Panc1 (cell line): Measurements from ENCODE around the gene PRR35. TPM values are rescaled to one million over a fixed set of nuclear protein-coding genes. Genes with fewer than 3 reads are reported as not detected.

Experiments used
- ATAC-seq: fragments of 200-7000 bp; cut with Tn5 transposase; 2 replicates; pipeline ENCODE4 v1.9.1; 2020; ENCODE audit warnings: mild to moderate bottlenecking, moderate library complexity
- BruUV-seq: library from RNA; stranded (reverse); fragments of 400-500 nt; replicated peaks from 2 replicates; lab custom pipeline; 2021; lab: Mats Ljungman, UMichigan
- CTCF ChIA-PET: fragments of 300-600 bp; sonication (Branson Sonifier 250); formaldehyde crosslinking; loops from one replicate; lab custom pipeline; 2022; ENCODE audit warnings: antibody characterized with exemption; lab: Charles Lee
- POLR2A ChIA-PET: fragments of 300-600 bp; sonication (Branson Sonifier 250); formaldehyde crosslinking; loops from one replicate; lab custom pipeline; 2022; ENCODE audit warnings: antibody characterized with exemption; lab: Charles Lee
- DNase-seq: peaks from one replicate; pipeline ENCODE4 v3.0.0-alpha.2; 2010; ENCODE audit warnings: low read depth, low spot score
- H3K27ac ChIP-seq: 2 replicates; pipeline ENCODE4 v1.5.1; 2011; ENCODE audit warnings: mild to moderate bottlenecking, low read length, inconsistent platforms
- H3K27me3 ChIP-seq: fragments of 200-500 bp; sonication (Bioruptor generic); 2 replicates; pipeline ENCODE4 v1.6.0; 2014; ENCODE audit warnings: low read length, inconsistent platforms; ENCODE audit not compliant: control insufficient read depth, insufficient read depth
- H3K36me3 ChIP-seq: fragments of 200-500 bp; sonication (Bioruptor generic); 2 replicates; pipeline ENCODE4 v1.5.1; 2014; ENCODE audit warnings: inconsistent platforms, mild to moderate bottlenecking, low read length, moderate library complexity; ENCODE audit not compliant: control insufficient read depth, insufficient read depth
- H3K4me1 ChIP-seq: 2 replicates; pipeline ENCODE4 v1.5.1; 2011; ENCODE audit warnings: inconsistent platforms, mild to moderate bottlenecking, low read length, moderate library complexity; ENCODE audit not compliant: control insufficient read depth, insufficient read depth
- H3K4me3 ChIP-seq, 2 experiments: 2 replicates each; pipeline ENCODE4 v1.5.1; 2011 to 2012; ENCODE audit warnings: low read depth in 2 of 2, low read length in 2 of 2, mild to moderate bottlenecking in 2 of 2, inconsistent platforms in 1 of 2, moderate library complexity in 1 of 2
- H3K9me3 ChIP-seq: fragments of 200-500 bp; sonication (Bioruptor generic); 2 replicates; pipeline ENCODE4 v1.5.1; 2014; ENCODE audit warnings: low read depth, mild to moderate bottlenecking, inconsistent platforms, low read length, moderate library complexity; ENCODE audit not compliant: control insufficient read depth, insufficient read depth
- POLR2AphosphoS5 ChIP-seq: IDR thresholded peaks from 2 replicates; pipeline ENCODE4 v1.6.1; 2012; ENCODE audit warnings: mild to moderate bottlenecking, low read depth, low read length, moderate library complexity
- REST ChIP-seq, 2 experiments: IDR thresholded peaks; 2 replicates each; pipeline ENCODE4 v1.6.1; 2011 to 2012; ENCODE audit warnings: low read depth in 2 of 2, control low read depth in 1 of 2, low read length in 1 of 2, mild to moderate bottlenecking in 1 of 2, moderate library complexity in 1 of 2; ENCODE audit not compliant: insufficient read depth in 1 of 2
- SIN3A ChIP-seq: IDR thresholded peaks from 2 replicates; pipeline ENCODE4 v1.6.1; 2012; ENCODE audit warnings: low read depth, mild to moderate bottlenecking, low read length, moderate library complexity, borderline replicate concordance; ENCODE audit not compliant: insufficient read depth
- TCF7L2 ChIP-seq: IDR thresholded peaks from 2 replicates; pipeline ENCODE4 v1.6.1; 2011; ENCODE audit warnings: mild to moderate bottlenecking, low read depth, low read length, inconsistent platforms
- in situ Hi-C: cut with HindIII; loops from 2 replicates; pipeline ENCODE4 v1.10.0; 2016; ENCODE audit warnings: low sequenced_read_pairs, low pct_unique_long_range_greater_than_20kb
- intact Hi-C: fragments of 100-400 bp; cut with micrococcal nuclease; formaldehyde crosslinking; loops from one replicate; pipeline ENCODE4 v1.10.0; 2022; ENCODE audit not compliant: unreplicated experiment
- total RNA-seq: library from RNA; stranded (reverse); gene quantifications from one replicate; pipeline ENCODE4 v1.2.1, GENCODE V29; 2021; ENCODE audit not compliant: unreplicated experiment
- TF ChIP-seq, protein P1 (sequence below): fragments of 450-650 bp; IDR thresholded peaks from 2 replicates; pipeline ENCODE4 v1.5.1; 2017; ENCODE audit warnings: mild to moderate bottlenecking

The PRR35 gene
- total RNA-seq, 1 experiment from 2014 or later: 2.2 TPM

- no peak for ATAC-seq
- TF ChIP-seq, protein P1, sequence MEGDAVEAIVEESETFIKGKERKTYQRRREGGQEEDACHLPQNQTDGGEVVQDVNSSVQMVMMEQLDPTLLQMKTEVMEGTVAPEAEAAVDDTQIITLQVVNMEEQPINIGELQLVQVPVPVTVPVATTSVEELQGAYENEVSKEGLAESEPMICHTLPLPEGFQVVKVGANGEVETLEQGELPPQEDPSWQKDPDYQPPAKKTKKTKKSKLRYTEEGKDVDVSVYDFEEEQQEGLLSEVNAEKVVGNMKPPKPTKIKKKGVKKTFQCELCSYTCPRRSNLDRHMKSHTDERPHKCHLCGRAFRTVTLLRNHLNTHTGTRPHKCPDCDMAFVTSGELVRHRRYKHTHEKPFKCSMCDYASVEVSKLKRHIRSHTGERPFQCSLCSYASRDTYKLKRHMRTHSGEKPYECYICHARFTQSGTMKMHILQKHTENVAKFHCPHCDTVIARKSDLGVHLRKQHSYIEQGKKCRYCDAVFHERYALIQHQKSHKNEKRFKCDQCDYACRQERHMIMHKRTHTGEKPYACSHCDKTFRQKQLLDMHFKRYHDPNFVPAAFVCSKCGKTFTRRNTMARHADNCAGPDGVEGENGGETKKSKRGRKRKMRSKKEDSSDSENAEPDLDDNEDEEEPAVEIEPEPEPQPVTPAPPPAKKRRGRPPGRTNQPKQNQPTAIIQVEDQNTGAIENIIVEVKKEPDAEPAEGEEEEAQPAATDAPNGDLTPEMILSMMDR: no peak
- no peak for TF ChIP-seq TCF7L2
- no peak for TF ChIP-seq SIN3A
- TF ChIP-seq POLR2AphosphoS5: no peak; the same call in 1 of the 2 replicates
- TF ChIP-seq REST (IDR thresholded peaks at IDR 0.05; ENCODE audit: insufficient read depth in 1 of 2, low read depth in 2 of 2, low read length in 1 of 2): no peak
- in situ Hi-C loops (no loop called here), intact Hi-C loops (no loop called here)
- no peak overlapping the region for H3K27ac ChIP-seq
- no peaks in the 10 kb centered on the region for H3K36me3 ChIP-seq
- H3K9me3 ChIP-seq: no peaks in the 10 kb centered on the region
- POLR2A ChIA-PET: no interaction called here
- H3K27me3 ChIP-seq: no peaks in the 10 kb centered on the region
- BruUV-seq: no TSS peak
- DNase-seq: no peak
- peaks cover 14% of the 10 kb centered on the region for H3K4me1 ChIP-seq
- CTCF ChIA-PET: no interaction called here
- H3K4me3 ChIP-seq: no peak overlapping the region
Measured at GRCh38 chr16:580141-580945, 20.1 kb downstream of the PRR35 start.

DNA sequence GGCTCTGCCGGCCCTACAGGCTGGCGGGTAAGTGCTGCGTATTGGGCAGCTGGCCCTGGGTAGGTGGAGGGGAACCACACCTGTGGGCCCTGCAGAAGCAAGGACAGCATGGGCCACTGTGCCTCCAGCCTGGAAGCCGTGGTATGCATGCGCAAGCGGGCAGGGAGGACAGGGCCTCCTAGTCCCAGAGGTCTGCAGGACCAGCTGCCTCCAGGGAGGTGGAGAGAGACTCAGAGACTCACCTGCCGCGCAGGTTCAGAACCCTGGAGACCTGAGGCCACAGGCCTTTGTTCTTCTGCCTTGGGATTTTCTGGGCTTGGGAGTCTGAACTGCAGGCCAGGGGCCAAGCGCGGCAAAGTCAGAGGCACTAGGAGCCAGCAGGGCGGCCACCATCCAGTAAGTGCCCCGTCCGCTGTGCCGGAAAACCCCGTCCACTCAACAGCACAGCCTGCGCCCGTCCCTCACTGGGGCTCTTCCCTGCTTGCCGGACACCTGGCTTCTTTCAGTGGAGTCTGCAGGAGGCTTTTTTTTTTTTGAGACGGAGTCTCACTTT, 20.8 kb downstream of the PRR35 start:
- Histone ChIP-seq H3K27me3 (no peaks in the 10 kb centered on the region), H3K4me3 (no peak overlapping the region), H3K4me1 (peaks cover 18% of the 10 kb centered on the region), H3K36me3 (no peaks in the 10 kb centered on the region), H3K9me3 (no peaks in the 10 kb centered on the region), H3K27ac (no peak overlapping the region)
- in situ Hi-C loops: no loop called here
- POLR2A ChIA-PET: no interaction called here
- ATAC-seq (no peak), DNase-seq (no peak)
- CTCF ChIA-PET: interaction anchor here (0.7 kb wide), 1 partner anchor 71 kb away, joined by 4 read pairs; no protein-coding TSS in a partner anchor
- TF ChIP-seq TCF7L2 (no peak), SIN3A (no peak), REST (IDR thresholded peaks at IDR 0.05; ENCODE audit: insufficient read depth in 1 of 2, low read depth in 2 of 2, low read length in 1 of 2) (no peak), POLR2AphosphoS5 (no peak)
- TF ChIP-seq, protein P1: no peak
- intact Hi-C loops: no loop called here
- BruUV-seq: no TSS peak
